ENCODE measurements around the gene SGCD.

DNA sequence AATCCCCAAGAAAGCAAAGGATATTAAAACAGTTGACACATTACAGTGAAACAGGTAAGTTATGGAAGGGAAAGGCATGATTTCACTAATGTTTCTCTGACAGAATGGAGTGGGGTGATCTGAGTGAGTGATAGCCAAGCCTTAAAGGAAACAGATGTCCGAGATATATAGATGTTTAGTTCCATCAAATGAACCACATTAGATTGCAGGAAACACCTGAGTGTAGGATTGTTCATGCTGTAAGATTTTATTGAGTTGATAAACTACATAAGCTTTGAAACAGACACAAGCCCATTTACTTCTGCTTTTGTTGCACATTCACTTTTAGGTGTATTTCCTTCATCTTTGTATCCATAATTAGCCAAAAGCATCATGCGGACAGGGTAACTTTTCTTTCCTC, 356.0 kb downstream of the SGCD start:
- TF ChIP-seq CTCF (IDR thresholded peaks at IDR 0.05) (no peak), POLR2A (IDR thresholded peaks at IDR 0.05) (no peak)

All from heart left ventricle (tissue), 13 donors.